ENCODE data around the gene SRA1. TPM values are rescaled to one million over a fixed set of nuclear protein-coding genes. Genes with fewer than 3 reads are reported as not detected.
"Not testable (repeated sequence)": the region's sequence is repeated elsewhere in the genome, so short reads cannot be mapped to it uniquely, and the experiment has no call there.

The SRA1 gene
- total RNA-seq (10 to 100 TPM; 22.7 to 42.2 (median 32.5) TPM), polyA plus RNA-seq (10 to 100 TPM; 29.8 to 35.8 TPM)
- long read RNA-seq, donor 1, transcript SRA1-201 (5 exons, 2,107 nt), result major isoform, 26 of 35 reads
- long read RNA-seq, donor 1, partial matches to known transcripts, result 0 of 35 reads
- long read RNA-seq, donor 1, other reads (novel, unspliced or antisense), result 5 of 35 reads
- long read RNA-seq, donor 2, transcript SRA1-201 (5 exons, 2,107 nt), result major isoform, 29 of 41 reads
- long read RNA-seq, donor 2, partial matches to known transcripts, result 0 of 41 reads
- long read RNA-seq, donor 2, other reads (novel, unspliced or antisense), result 11 of 41 reads
- long read RNA-seq, donor 3, transcript SRA1-201 (5 exons, 2,107 nt), result major isoform, 36 of 44 reads
- long read RNA-seq, donor 3, transcript SRA1-205 (4 exons, 1,466 nt), result minor isoform, 8 of 44 reads
- long read RNA-seq, donor 3, partial matches to known transcripts, result 0 of 44 reads
- long read RNA-seq, donor 3, other reads (novel, unspliced or antisense), result 0 of 44 reads

DNA sequence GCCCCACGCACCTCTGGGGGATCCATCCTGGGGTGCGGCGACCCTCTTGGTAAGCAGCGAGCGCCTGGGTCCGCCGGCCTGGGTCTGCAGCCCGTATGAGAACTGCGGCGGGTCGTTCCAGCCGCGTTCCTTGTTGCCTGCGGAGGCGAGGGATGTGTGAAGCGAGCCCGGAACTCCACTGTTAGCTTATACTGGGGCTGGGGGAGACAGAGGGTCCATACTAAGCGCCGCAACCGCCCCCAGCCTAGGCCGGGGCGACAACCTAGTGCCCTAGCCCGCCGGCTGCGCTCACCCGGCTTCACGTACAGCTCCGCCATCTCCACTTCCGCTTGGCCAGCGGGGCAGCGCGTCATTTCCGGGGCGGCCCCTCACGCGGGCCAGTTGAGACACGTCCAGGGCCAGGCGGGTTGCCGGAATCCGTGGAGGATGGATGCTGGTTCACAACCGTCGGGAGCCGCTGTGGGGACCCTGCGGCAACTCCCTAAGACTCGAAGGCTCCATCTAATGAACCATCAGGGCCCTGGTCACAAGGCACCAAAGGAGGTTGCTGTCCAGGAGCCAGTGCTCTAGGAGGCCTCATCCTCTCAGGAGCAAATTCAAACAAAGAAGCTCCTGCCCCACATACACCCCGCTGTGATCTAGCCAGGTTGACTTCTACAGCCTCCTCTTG is at the start of gene SRA1:
Gene SRA1 (minus strand): TSS at position 338 of the 670 bp plus-strand sequence. CDS start 21 bp downstream, at position 317.
- WGBS, 2 donors, result 1% methylated on average over 46 of the region's 46 CpGs
- Histone ChIP-seq H3K9me3 (no peaks in the 10 kb centered on the region), H3K4me1 (peaks cover 8 to 58% (median 46%) of the 10 kb centered on the region in 9 donors), H3K4me3 (peak within 1 kb of the TSS; percentile 23 to 93 (median 71)), H3K36me3 (peaks cover 0 to 52% (median 7%) of the 10 kb centered on the region in 9 donors), H3K27me3 (no peaks in the 10 kb centered on the region), H3K27ac (peak within 1 kb of the TSS; percentile 44 to 98 (median 93))
- ATAC-seq, result peak; percentile 92 to 98 (median 97)
- TF ChIP-seq, protein P1, sequence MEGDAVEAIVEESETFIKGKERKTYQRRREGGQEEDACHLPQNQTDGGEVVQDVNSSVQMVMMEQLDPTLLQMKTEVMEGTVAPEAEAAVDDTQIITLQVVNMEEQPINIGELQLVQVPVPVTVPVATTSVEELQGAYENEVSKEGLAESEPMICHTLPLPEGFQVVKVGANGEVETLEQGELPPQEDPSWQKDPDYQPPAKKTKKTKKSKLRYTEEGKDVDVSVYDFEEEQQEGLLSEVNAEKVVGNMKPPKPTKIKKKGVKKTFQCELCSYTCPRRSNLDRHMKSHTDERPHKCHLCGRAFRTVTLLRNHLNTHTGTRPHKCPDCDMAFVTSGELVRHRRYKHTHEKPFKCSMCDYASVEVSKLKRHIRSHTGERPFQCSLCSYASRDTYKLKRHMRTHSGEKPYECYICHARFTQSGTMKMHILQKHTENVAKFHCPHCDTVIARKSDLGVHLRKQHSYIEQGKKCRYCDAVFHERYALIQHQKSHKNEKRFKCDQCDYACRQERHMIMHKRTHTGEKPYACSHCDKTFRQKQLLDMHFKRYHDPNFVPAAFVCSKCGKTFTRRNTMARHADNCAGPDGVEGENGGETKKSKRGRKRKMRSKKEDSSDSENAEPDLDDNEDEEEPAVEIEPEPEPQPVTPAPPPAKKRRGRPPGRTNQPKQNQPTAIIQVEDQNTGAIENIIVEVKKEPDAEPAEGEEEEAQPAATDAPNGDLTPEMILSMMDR (IDR thresholded peaks at IDR 0.05), result peak in 1 of 9 donors; percentile 10
- peak; percentile 94 for DNase-seq
- intact Hi-C loops (cut with DNase I), result loop anchor here in 1 of 10 donors (10.0 kb wide), 1 partner anchor 312 kb away; no protein-coding TSS in a partner anchor

DNA sequence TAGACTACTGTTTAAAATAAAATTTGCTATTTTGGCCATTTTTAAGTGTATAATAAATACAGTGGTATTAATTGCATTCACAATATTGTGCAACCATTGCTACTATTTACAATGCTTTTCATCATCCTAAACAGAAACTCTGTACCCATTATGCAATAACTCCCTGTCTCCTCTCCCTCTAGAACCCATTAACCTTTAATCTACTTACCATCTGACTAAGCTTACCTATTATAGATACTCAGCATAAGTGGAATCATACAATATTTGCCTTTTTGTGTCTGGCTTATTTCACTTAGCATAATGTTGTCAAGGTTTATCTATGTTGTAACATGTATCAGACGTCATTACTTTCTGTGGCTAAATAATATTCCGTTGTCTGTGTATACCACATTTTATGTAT is 49.8 kb upstream of the SRA1 start:
- ATAC-seq (no peak), DNase-seq (no peak)
- Histone ChIP-seq H3K9me3 (peaks cover 0 to 6% (median 0%) of the 10 kb centered on the region in 11 donors), H3K4me3 (no peak overlapping the region), H3K36me3 (no peaks in the 10 kb centered on the region), H3K27ac (peak overlapping the region in 1 of 10 donors; percentile 83), H3K27me3 (no peaks in the 10 kb centered on the region), H3K4me1 (peaks cover 0 to 63% (median 5%) of the 10 kb centered on the region in 9 donors)
- intact Hi-C loops (cut with DNase I), result no loop called here
- TF ChIP-seq, protein P1 (IDR thresholded peaks at IDR 0.05), result no peak
- WGBS, 2 donors, result 81% methylated on average over 2 of the region's 2 CpGs

DNA sequence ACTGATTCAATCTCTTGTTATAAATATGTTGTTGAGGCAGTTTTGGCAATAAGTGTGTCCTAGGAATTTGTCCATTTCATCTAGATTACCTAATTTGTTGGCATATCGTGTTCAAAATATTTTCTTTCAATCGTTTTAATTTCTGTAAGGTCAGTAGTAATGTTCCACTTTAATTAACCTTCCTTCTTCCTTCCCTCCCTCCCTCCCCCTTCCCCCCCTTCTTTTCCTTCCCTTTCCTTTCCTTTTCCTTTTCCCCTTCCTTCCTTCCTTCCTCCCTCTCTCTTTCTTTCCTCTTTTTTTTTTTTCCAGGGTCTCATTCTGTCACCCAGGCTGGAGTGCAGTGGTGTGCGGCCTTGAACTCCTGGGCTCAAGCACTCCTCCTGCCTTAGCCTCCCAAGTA is 48.6 kb upstream of the SRA1 start:
- peaks cover 0 to 4% (median 0%) of the 10 kb centered on the region in 11 donors for H3K9me3 ChIP-seq
- TF ChIP-seq, protein P1 (IDR thresholded peaks at IDR 0.05), result no peak
- H3K36me3 ChIP-seq, result no peaks in the 10 kb centered on the region
- H3K4me3 ChIP-seq, result no peak overlapping the region
- H3K4me1 ChIP-seq, result peaks cover 0 to 54% (median 0%) of the 10 kb centered on the region in 9 donors
- ATAC-seq (no peak), DNase-seq (no peak)
- intact Hi-C loops (cut with DNase I), result no loop called here
- H3K27me3 ChIP-seq, result no peaks in the 10 kb centered on the region
- H3K27ac ChIP-seq, result peak overlapping the region in 1 of 10 donors; percentile 83
- WGBS, 2 donors, result 77 to 82% methylated on average over 3 of the region's 3 CpGs

DNA sequence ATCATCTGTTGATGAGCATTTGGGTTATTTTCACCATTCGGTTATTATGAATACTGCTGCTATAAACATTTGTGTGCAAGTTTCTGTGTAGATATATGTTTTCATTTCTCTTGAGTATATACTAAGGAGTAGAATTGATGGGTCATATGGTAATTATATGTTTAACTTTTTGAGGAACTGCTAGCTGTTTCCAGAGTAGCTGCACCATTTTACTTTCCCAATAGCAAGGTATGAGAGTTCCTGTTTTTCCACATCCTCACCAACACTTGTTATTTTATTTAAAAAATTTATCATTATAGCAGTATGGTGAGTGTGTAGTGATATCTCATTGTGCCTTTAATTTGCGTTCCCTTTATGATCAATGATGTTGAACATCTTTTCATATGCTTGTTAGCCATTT is 46.5 kb upstream of the SRA1 start:
- Histone ChIP-seq H3K9me3 (no peaks in the 10 kb centered on the region), H3K4me1 (peaks cover 0 to 32% (median 0%) of the 10 kb centered on the region in 9 donors), H3K36me3 (no peaks in the 10 kb centered on the region), H3K4me3 (no peak overlapping the region), H3K27ac (peak overlapping the region in 2 of 10 donors; percentile 20 to 89), H3K27me3 (no peaks in the 10 kb centered on the region)
- WGBS, 2 donors, result 95 to 97% methylated on average over 2 of the region's 2 CpGs
- intact Hi-C loops (cut with DNase I), result no loop called here
- TF ChIP-seq, protein P1 (IDR thresholded peaks at IDR 0.05), result no peak
- ATAC-seq, result no peak
- no peak for DNase-seq

DNA sequence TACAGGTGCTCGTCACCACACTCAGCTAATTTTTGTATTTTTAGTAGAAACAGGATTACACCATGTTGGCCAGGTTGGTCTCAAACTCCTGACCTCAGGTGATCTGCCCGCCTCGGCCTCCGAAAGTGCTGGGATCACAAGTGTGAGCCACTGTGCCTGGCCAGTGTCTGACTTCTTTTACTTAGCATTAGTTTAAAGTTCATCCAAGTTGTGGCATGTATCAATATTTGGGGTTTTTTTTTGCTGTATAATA is 46.1 kb upstream of the SRA1 start:
- Histone ChIP-seq H3K4me1 (peaks cover 0 to 28% (median 0%) of the 10 kb centered on the region in 9 donors), H3K27ac (peak overlapping the region in 2 of 10 donors; percentile 20 to 89)
- WGBS, 2 donors, result 91 to 93% methylated on average over 4 of the region's 4 CpGs
- DNase-seq; H3K27me3 ChIP-seq; H3K4me3 ChIP-seq; H3K36me3 ChIP-seq; intact Hi-C loops (cut with DNase I); H3K9me3 ChIP-seq; ATAC-seq: not testable (repeated sequence)
